BJ (cell line): ENCODE measurements around the gene HEMGN. TPM values are rescaled to one million over a fixed set of nuclear protein-coding genes. Genes with fewer than 3 reads are reported as not detected.
"Not testable (repeated sequence)": the region's sequence is repeated elsewhere in the genome, so short reads cannot be mapped to it uniquely, and the experiment has no call there.

Experiments used
- CTCF ChIA-PET: fragments of 350-600 bp; formaldehyde crosslinking; extraction: SDS; loops from one replicate; lab custom pipeline; 2021; ENCODE audit warnings: antibody characterized with exemption, inconsistent platforms; lab: Yijun Ruan, JAX
- POLR2A ChIA-PET: fragments of 300-600 bp; sonication (Branson Sonifier 250); formaldehyde crosslinking; extraction: SDS; loops from one replicate; lab custom pipeline; 2021; ENCODE audit warnings: antibody characterized with exemption; lab: Charles Lee
- DNase-seq: peaks from one replicate; pipeline ENCODE4 v3.0.0-alpha.2; 2011; ENCODE audit warnings: low read depth
- H3K27me3 ChIP-seq: 2 replicates; pipeline ENCODE4 v1.6.0; 2011; ENCODE audit warnings: low read length; ENCODE audit not compliant: control insufficient read depth, insufficient read depth
- H3K36me3 ChIP-seq: 2 replicates; pipeline ENCODE4 v1.5.1; 2011; ENCODE audit warnings: low read length; ENCODE audit not compliant: control insufficient read depth, insufficient read depth
- H3K4me3 ChIP-seq: 2 replicates; pipeline ENCODE4 v1.5.1; 2011; ENCODE audit warnings: low read depth, mild to moderate bottlenecking, control low read depth, low read length
- polyA plus RNA-seq: library from polyadenylated mRNA; depleted of rRNA; stranded (reverse); fragments of >200 nt; gene quantifications from 2 replicates; pipeline ENCODE4 v1.2.3, GENCODE V29; 2011
- TF ChIP-seq, protein P1 (sequence below): IDR thresholded peaks from 2 replicates; pipeline ENCODE4 v1.5.1; 2011; ENCODE audit warnings: low read depth, mild to moderate bottlenecking, control low read depth, inconsistent platforms, low read length, moderate library complexity; ENCODE audit not compliant: insufficient read depth

The HEMGN gene
- polyA plus RNA-seq, 1 experiment: not detected

DNA sequence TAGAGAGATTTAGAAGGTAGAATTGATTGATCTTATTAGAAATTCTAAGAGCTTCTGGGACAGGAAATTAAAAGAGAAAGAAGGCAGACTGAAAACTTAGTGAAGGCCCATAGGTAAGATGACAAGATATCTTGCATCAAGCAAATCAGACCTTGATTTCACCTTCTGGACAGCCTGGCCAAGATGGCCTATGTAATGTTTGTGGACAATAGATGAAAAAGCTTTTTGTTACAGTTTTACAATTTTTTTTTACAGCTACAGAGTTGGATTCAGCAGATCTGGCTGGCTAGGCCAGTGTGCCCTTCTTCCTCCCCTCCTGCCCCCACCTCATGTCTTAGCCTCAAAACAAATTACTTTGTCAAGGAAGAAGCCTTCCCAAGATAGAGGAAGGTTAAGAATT is 21.6 kb upstream of the HEMGN start:
- CTCF ChIA-PET: interaction anchor here (0.8 to 1.7 kb wide), 5 partner anchors 8 to 36 kb away, joined by 3 to 5 read pairs (median 3); no protein-coding TSS in a partner anchor
- POLR2A ChIA-PET: no interaction called here
- Histone ChIP-seq H3K4me3 (no peak overlapping the region), H3K27me3 (peaks cover 2% of the 10 kb centered on the region), H3K36me3 (no peaks in the 10 kb centered on the region)
- no peak for DNase-seq
- TF ChIP-seq, protein P1, sequence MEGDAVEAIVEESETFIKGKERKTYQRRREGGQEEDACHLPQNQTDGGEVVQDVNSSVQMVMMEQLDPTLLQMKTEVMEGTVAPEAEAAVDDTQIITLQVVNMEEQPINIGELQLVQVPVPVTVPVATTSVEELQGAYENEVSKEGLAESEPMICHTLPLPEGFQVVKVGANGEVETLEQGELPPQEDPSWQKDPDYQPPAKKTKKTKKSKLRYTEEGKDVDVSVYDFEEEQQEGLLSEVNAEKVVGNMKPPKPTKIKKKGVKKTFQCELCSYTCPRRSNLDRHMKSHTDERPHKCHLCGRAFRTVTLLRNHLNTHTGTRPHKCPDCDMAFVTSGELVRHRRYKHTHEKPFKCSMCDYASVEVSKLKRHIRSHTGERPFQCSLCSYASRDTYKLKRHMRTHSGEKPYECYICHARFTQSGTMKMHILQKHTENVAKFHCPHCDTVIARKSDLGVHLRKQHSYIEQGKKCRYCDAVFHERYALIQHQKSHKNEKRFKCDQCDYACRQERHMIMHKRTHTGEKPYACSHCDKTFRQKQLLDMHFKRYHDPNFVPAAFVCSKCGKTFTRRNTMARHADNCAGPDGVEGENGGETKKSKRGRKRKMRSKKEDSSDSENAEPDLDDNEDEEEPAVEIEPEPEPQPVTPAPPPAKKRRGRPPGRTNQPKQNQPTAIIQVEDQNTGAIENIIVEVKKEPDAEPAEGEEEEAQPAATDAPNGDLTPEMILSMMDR: no peak

DNA sequence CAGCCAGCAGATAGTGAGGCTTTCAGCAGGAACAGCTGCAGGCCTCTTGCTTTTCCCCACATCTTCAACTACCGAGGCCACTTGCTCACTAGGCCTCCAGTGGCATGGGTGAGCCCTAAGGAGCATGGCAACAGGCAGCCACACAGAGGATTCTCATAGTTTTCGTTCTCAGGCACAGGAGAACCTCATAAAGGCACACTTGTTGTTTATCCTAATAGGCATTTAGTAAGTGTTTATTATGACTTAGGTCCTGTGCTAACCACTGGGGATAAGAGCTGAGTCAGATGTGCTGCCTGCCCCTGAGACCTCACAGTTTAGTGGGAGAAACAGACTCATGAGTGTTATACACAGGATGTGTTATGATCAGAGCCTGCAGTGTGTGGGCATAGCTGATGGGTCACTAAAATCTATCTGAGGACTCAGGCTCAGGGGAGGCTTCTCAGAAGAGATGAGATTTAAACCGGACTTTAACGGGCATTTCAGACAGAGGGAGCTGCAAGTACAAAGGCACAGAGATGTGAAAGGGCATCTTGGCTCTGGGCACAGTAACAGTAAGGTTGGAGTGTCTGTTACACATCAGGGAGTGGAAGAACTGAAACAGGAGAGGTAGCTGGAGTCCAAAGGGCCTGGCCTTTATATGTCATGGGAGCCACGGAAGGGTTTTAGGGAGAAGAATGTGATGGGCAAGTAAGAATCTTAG is 21.0 kb upstream of the HEMGN start:
- ChIA-PET CTCF (interaction anchor here (0.6 to 1.7 kb wide), 7 partner anchors 9 to 127 kb away, joined by 3 to 5 read pairs (median 3); no protein-coding TSS in a partner anchor), POLR2A (no interaction called here)
- TF ChIP-seq, protein P1: no peak

DNA sequence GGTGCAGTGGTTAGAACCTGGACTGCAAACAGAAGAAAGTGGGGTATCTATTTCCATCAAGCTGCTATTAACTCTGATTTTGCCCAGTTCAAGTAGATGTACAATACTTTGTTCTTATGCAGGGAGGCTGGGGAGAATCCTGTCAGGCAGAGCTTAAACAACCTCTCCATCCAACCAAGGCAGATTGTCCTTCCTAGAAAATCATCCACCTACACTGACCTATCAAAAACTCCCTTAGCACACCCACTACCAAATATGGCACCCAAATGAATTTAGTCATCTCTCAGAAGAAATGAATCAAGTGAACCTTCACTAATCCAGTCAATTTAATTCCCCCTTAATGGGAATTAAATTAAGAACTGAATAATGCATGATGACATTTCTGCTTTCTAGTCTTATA is 18.4 kb upstream of the HEMGN start:
- TF ChIP-seq, protein P1: no peak
- no peak overlapping the region for H3K4me3 ChIP-seq
- ChIA-PET CTCF (interaction anchor here (2.5 kb wide), 1 partner anchor 34 kb away, joined by 8 read pairs; the partner anchor contains the start of gene TRMO), POLR2A (no interaction called here)
- H3K36me3 ChIP-seq: no peaks in the 10 kb centered on the region
- peaks cover 1% of the 10 kb centered on the region; the same call in 1 of the 2 replicates for H3K27me3 ChIP-seq
- DNase-seq: no peak

More for the DNA sequence above, 21.0 kb upstream of the HEMGN start:
- DNase-seq: no peak
- Histone ChIP-seq H3K36me3 (no peaks in the 10 kb centered on the region), H3K27me3 (peaks cover 1% of the 10 kb centered on the region), H3K4me3 (no peak overlapping the region)

DNA sequence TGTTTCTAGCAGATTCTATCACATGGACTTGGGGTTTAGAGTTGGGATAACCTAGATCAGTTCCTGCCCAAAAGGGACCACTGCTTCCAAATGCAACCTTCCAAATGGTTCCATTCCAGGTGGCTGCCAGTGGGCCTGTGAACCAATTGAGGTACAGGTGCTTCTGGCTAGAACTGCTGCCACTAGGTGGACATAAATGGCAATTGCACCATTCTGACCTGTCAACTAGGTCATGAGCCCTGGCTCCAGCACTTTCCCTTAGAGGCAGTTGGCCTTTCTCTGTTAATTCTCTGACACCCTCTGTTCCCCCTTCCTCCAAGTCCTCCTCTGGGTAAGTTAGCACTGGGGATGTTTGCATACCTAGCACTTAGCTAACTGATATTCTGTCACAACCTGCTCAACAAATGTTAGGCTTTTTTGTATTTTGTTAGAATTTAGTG is 16.6 kb upstream of the HEMGN start:
- no peak overlapping the region for H3K4me3 ChIP-seq
- H3K36me3 ChIP-seq: no peaks in the 10 kb centered on the region
- no peak for DNase-seq
- TF ChIP-seq, protein P1: peak; percentile 47
- POLR2A ChIA-PET: no interaction called here
- CTCF ChIA-PET: interaction anchor here (0.6 to 1.4 kb wide), 4 partner anchors 20 to 32 kb away, joined by 3 to 6 read pairs (median 3); partner anchors contain the start of gene TRMO
- peaks cover 1% of the 10 kb centered on the region; the same call in 1 of the 2 replicates for H3K27me3 ChIP-seq

DNA sequence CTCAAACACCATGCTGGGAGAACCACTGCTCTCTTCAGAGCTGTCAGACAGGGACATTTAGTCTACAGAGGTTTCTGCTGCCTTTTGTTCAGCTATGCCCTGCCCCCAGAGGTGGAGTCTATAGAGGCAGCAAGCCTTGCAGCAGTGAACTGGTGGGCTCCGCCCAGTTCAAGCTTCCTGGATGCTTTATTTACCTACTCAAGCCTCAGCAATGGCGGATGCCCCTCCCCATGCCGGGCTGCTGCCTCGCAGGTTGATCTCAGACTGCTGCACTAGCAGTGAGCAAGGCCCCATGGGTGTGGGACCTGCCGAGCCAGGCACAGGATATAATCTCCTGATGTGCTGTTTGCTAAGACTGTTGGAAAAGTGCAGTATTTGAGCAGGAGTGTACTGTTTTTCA is 12.9 kb upstream of the HEMGN start:
- POLR2A ChIA-PET, H3K4me3 ChIP-seq, CTCF ChIA-PET, H3K36me3 ChIP-seq, DNase-seq, H3K27me3 ChIP-seq: not testable (repeated sequence)

DNA sequence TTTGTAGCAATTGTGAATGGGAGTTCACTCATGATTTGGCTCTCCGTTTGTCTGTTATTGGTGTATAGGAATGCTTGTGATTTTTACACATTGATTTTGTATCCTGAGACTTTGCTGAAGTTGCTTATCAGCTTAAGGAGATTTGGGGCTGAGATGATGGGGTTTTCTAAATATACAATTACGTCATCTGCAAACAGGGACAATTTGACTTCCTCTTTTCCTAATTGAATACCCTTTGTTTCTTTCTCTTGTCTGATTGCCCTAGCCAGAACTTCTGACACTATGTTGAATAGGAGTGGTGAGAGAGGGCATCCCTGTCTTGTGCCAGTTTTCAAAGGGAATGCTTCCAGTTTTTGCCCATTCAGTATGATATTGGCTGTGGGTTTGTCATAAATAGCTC is 9.1 kb upstream of the HEMGN start:
- H3K36me3 ChIP-seq, H3K4me3 ChIP-seq, POLR2A ChIA-PET, DNase-seq, H3K27me3 ChIP-seq: not testable (repeated sequence)
- CTCF ChIA-PET: interaction anchor here (0.7 kb wide), 1 partner anchor 21 kb away, joined by 3 read pairs; no protein-coding TSS in a partner anchor

DNA sequence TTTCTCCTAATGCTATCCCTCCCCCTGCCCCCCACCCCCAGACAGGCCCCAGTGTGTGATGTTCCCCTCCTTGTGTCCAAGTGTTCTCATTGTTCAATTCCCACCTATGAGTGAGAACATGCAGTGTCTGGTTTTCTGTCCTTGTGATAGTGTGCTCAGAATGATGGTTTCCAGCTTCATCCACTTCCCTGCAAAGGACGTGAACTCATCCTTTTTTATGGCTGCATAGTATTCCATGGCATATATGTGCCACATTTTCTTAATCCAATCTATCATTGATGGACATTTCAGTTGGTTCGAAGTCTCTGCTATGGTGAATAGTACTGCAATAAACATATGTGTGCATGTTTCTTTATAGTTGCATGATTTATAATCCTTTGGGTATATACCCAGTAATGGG is 7.5 kb upstream of the HEMGN start:
- H3K4me3 ChIP-seq, H3K27me3 ChIP-seq, POLR2A ChIA-PET, DNase-seq, H3K36me3 ChIP-seq: not testable (repeated sequence)
- CTCF ChIA-PET: interaction anchor here (1.0 kb wide), 1 partner anchor 22 kb away, joined by 3 read pairs; no protein-coding TSS in a partner anchor
